NCI-H526 (cell line): ENCODE data around the gene SEC62.
A peak's percentile ranks its signal among the peaks of the same experiment; 100 is the strongest.

Experiments
- DNase-seq, 2 experiments: peaks; one replicate each; lab custom pipeline; 2025; lab: John Stamatoyannopoulos, UW

The SEC62 gene

GRCh38 chr3:169966951-169967915, 626 bp downstream of the SEC62 start:
- DNase-seq, result peak in 1 of 2 experiments; percentile 90

GRCh38 chr3:169968224-169968885, 1.7 kb downstream of the SEC62 start:
- no peak for DNase-seq

- no peak for DNase-seq
These were observed 2.8 kb downstream of the SEC62 start for GRCh38 chr3:169969174-169970095.

- no peak for DNase-seq
These were observed 4.2 kb downstream of the SEC62 start for GRCh38 chr3:169970847-169971246.

- DNase-seq, result no peak
These were observed 4.9 kb downstream of the SEC62 start for GRCh38 chr3:169971522-169971921.

GRCh38 chr3:169980055-169980454, 13.4 kb downstream of the SEC62 start:
- no peak for DNase-seq

- DNase-seq, result no peak
These were observed 17.7 kb downstream of the SEC62 start for GRCh38 chr3:169984292-169984691.

GRCh38 chr3:169990431-169990830, 23.8 kb downstream of the SEC62 start:
- no peak for DNase-seq

GRCh38 chr3:169992156-169992555, 25.5 kb downstream of the SEC62 start:
- DNase-seq, result no peak

GRCh38 chr3:169992781-169993180, 26.2 kb downstream of the SEC62 start:
- DNase-seq, result no peak

GRCh38 chr3:169993761-169994160, 27.2 kb downstream of the SEC62 start:
- no peak for DNase-seq

- no peak for DNase-seq
These were observed 29.5 kb downstream of the SEC62 start for GRCh38 chr3:169996063-169996462.

GRCh38 chr3:169998668-169999131, 32.1 kb downstream of the SEC62 start:
- no peak for DNase-seq

GRCh38 chr3:169999433-169999832, 32.8 kb downstream of the SEC62 start:
- no peak for DNase-seq

- no peak for DNase-seq
These were observed 33.4 kb downstream of the SEC62 start for GRCh38 chr3:170000051-170000450.

GRCh38 chr3:170002231-170002630, 35.6 kb downstream of the SEC62 start:
- DNase-seq, result no peak

GRCh38 chr3:170002879-170003278, 36.3 kb downstream of the SEC62 start:
- DNase-seq, result no peak

GRCh38 chr3:170003881-170004356, 37.3 kb downstream of the SEC62 start:
- no peak for DNase-seq

- no peak for DNase-seq
These were observed 40.5 kb downstream of the SEC62 start for GRCh38 chr3:170007031-170007663.

- no peak for DNase-seq
These were observed 43.9 kb downstream of the SEC62 start for GRCh38 chr3:170010498-170010897.

- DNase-seq, result no peak
These were observed 46.2 kb downstream of the SEC62 start for GRCh38 chr3:170012683-170013400.
